ENCODE results near the gene GSTO2.

The GSTO2 gene

GRCh38 chr10:104344219-104344618, 75.2 kb downstream of the GSTO2 start:
- DNase-seq: no peak

DNA sequence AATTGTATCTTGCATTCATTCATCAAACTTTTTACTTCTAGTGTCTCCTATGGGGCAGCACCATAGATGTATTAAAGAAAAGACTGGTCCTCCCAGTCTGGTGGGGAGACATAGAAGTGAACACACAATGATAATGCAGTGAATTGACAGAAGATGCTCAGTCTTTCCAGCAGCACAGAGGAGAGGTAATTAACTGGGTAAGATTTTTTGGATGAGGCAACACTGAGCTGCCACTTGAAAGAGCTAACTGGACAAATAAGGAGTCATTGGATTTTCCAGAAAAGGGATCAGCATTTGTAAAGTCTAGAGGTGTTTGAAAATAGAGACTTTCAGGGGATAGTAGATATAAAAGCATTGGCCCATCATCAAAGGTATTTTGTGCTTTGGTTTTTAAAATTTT, 76.5 kb downstream of the GSTO2 start:
- no peak for DNase-seq

DNA sequence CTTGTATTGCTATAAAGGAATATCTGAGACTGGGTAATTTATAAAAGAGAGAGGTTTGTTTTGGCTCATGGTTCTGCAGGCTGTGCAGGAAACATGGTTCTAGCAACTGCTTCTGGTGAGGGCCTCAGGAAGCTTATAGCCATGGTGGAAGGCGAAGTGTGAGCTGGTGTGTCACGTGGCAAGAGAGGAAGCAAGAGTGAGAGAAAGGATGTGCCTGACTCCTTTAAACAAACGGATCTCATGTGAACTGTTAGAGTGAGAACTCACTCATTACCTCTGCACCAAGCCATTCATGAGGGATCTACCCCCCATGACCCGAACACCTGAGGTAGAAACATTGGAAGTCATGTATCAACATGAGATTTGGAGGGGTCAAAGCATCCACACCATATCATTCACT, 77.0 kb downstream of the GSTO2 start:
- no peak for DNase-seq

- no peak for DNase-seq
Observed at GRCh38 chr10:104347295-104348045, 78.5 kb downstream of the GSTO2 start.

GRCh38 chr10:104348601-104349000, 79.6 kb downstream of the GSTO2 start:
- DNase-seq: no peak

DNA sequence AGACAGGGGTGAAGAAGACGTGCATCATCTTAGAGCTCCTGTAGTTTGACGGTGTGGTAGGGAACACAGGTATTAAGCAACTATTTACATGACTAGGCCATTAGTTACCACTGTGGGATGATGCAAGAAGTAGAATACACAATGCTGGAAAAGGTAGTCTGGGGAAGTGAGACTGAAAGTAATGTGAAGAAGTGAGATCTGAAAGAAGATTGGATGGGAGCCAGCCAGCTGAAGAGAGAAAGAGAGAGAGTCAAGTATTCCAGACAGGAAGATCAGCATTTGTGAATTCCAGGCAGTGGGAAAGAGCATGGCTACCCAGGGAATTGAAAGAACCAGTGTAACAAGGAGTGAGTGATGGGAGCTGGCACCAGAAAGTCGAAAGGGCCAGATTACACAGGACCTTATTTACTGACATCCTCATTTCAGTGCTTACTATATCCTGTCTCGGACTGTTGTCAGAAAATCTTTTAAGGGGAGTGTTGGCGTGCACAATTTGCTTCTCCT, 80.7 kb downstream of the GSTO2 start:
- no peak for DNase-seq

DNA sequence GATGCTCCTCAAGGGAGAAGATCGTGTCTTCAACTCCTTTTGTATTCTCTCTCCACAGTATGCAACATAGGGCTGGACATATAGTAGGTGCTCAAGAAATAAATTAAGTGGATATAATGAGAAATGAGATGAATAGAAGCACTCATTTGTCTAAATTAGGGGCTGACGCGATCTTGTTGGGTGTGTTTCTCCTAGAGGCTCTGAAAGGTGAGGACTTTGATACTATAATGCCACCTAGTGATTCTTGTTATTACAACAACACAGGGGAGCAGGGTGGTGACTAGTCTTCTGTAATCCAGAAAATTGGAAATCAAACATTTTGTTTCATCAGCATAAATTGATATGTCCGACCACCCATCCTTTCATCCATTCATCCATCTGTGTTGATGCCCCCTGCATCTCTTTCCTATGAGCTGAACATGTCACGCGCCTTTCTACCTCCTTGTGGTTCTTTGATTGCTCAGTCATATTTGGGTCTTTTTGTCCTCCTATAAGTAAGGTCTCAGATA, 81.2 kb downstream of the GSTO2 start:
- DNase-seq: no peak

DNA sequence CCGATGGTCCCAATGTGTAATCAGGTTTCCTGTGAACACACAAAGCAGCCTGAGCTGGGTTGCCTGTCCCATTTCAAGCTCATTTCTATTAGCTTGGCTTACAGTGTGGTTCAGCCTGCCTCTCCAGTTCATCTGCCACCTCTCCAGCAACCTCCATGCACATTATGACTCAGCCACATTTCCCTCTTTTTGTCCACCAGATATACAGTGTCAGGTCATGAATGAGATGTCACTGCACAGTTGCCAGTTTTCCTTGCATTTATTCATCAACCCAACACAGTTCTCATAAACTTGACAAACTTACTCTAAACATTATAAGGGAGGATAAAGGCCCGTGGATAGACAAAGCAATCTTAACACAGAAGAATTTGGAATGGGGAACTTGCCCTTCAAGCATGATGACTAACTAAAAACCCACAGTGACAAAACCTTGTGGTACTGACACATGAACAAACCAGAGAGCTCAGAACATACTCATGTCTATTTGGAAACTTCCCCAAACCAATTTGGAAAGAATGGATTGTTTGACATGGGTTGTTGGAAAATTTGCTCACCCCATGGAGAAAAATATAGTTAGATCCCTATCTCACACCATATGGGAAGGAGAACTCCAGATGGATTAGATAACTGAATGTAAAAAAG, 82.2 kb downstream of the GSTO2 start:
- no peak for DNase-seq

DNA sequence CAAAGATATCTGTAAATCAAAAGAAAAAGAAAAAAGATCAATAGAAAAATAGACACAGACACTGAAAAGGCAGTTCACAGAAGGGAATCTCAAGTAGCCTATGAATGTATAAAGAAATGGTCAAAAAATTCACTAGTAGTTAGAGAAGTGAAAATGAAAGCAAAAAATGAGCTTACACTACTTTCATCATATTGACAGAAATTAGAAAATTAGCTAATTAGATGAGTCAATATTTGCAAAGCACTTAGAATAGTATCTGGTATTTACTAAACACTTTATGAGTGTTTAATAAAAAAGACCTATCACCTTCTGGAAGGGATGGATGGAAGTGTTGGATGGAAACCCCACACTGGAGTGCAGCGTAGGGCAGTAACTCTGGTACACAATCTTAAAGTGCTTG, 82.9 kb downstream of the GSTO2 start:
- DNase-seq: no peak

DNA sequence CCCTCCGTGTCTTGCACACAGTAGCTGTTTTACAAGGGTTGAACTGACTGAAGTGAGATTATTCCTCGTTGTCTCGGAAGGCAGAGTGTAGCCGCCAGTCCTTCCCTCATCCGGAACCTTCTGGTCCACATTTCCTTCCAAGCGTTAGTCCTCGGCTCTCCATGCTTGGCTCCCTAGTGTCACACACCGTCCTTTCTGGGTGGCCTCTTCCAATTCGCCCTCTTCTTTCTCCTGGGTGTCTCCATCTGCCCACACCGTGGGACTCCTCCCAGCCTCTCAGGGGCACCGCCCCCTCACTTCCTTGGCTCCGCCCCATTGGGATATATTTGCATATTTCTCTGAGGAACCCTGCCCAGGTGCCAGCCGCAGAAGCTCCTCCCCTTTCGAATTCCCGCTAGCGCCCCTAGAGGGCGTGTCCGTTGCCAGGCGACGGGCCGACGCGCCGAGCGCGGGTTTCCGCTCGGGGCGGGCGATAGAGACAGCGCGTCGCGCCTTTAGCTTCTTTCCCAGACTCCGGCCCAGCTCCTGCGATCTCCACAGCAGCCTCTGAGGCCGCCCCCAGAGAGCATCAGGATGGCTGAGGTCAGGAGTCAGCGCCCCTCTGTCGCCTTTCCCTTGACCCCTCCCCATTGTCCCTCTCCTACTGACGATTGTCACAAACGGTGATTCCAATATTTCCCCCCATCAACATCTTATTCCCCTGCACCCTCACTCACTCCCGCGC, 84.5 kb downstream of the GSTO2 start, which contains the start of gene CFAP58:
TSS of gene CFAP58 (plus strand) at position 509 of the 724 bp plus-strand sequence. CDS start at position 574, 65 bp downstream.
- peak; percentile 90 to 91 for DNase-seq
